ENCODE measurements around the gene CDC42EP2. TPM values are rescaled to one million over a fixed set of nuclear protein-coding genes. Genes with fewer than 3 reads are reported as not detected.
A peak's percentile ranks its signal among the peaks of the same experiment; 100 is the strongest.

Gene CDC42EP2
- total RNA-seq, 1 donor from 2014 or later: 1.6 TPM

- Mint-ChIP-seq H3K27me3 (ENCODE audit: insufficient read depth) (no peaks in the 10 kb centered on the region), H3K9me3 (no peaks in the 10 kb centered on the region), H3K36me3 (ENCODE audit: low read depth) (peaks cover 49% of the 10 kb centered on the region), H3K4me3 (no peak overlapping the region), H3K4me1 (ENCODE audit: low read depth) (no peaks in the 10 kb centered on the region), H3K27ac (no peak overlapping the region)
- intact Hi-C loops (cut with micrococcal nuclease): no loop called here
- DNase-seq (ENCODE audit: low spot score): no peak
These were observed 25.7 kb upstream of the CDC42EP2 start for GRCh38 chr11:65288706-65289536.

DNA sequence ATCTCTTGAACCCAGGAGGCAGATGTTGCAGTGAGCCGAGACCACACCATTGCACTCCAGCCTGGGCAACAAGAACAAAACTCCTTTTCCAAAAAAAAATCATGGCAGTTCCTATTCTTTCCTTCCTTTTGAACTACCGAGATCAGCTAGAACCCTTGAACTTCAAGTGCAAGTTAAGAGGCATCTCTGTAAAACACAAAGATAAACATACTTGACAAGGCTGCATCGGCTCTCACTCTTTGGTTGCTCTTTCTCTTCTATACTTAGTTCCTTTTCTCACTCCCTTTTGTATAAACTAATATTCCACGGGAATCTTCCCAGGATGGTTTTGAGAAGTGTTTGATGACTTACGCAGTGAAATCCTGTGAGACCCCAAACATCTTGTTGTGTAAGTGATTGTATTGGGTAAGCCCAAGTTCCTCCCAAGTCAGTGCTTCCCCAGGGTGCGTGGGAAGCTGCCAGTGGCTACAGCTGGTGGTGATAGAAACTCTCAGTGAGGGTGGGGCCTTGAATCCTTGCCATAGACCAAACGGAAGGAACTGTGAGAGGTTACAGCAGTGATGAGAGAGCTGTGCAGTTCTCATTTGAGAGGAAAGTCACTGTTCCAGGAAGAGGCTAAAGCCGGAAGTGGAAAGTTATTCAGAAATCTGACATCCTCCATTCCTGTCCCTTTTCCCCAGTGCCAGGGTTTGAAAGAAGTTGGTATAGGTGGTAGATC lies 24.1 kb upstream of the CDC42EP2 start:
- Mint-ChIP-seq H3K27me3 (ENCODE audit: insufficient read depth) (no peaks in the 10 kb centered on the region), H3K9me3 (no peaks in the 10 kb centered on the region), H3K4me3 (no peak overlapping the region), H3K36me3 (ENCODE audit: low read depth) (peaks cover 55% of the 10 kb centered on the region), H3K4me1 (ENCODE audit: low read depth) (no peaks in the 10 kb centered on the region), H3K27ac (peak overlapping the region; percentile 12)
- intact Hi-C loops (cut with micrococcal nuclease): no loop called here
- DNase-seq (ENCODE audit: low spot score): no peak

GRCh38 chr11:65291613-65292012 lies 23.1 kb upstream of the CDC42EP2 start:
- H3K4me3 Mint-ChIP-seq: no peak overlapping the region
- peaks cover 61% of the 10 kb centered on the region for H3K36me3 Mint-ChIP-seq (ENCODE audit: low read depth)
- H3K4me1 Mint-ChIP-seq (ENCODE audit: low read depth): no peaks in the 10 kb centered on the region
- H3K27ac Mint-ChIP-seq: peak overlapping the region; percentile 1
- DNase-seq (ENCODE audit: low spot score): no peak
- intact Hi-C loops (cut with micrococcal nuclease): no loop called here
- H3K9me3 Mint-ChIP-seq: no peaks in the 10 kb centered on the region
- no peaks in the 10 kb centered on the region for H3K27me3 Mint-ChIP-seq (ENCODE audit: insufficient read depth)

- Mint-ChIP-seq H3K27ac (no peak overlapping the region), H3K36me3 (ENCODE audit: low read depth) (peaks cover 52% of the 10 kb centered on the region), H3K9me3 (no peaks in the 10 kb centered on the region), H3K4me3 (no peak overlapping the region), H3K4me1 (ENCODE audit: low read depth) (no peaks in the 10 kb centered on the region), H3K27me3 (ENCODE audit: insufficient read depth) (no peaks in the 10 kb centered on the region)
- intact Hi-C loops (cut with micrococcal nuclease): no loop called here
- no peak for DNase-seq (ENCODE audit: low spot score)
These were observed 21.8 kb upstream of the CDC42EP2 start for GRCh38 chr11:65292890-65293289.

DNA sequence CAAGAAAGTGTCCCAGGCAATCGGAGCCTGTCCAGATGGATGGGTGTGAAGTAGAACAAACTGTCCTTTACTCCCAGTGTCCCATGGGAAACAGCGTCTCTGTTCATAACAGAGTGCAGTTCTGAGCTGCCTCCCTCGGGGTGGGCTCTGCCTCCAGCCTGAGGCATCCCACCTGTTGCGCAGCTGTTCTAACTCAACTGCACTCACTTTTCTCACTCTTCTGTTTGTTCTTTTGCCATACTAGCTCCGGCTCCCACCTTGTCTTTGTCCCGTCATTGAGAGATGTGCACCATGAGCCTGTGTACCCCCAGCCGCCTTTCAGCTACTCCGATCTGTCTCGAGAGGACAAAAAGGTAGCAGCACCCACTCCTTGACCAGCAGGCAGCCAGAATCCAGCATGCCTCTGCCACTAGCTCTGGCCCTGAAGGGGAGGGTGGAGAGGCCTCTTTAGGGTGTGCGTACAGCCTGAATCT lies 20.7 kb upstream of the CDC42EP2 start:
- Mint-ChIP-seq H3K27me3 (ENCODE audit: insufficient read depth) (no peaks in the 10 kb centered on the region), H3K36me3 (ENCODE audit: low read depth) (peaks cover 52% of the 10 kb centered on the region)

DNA sequence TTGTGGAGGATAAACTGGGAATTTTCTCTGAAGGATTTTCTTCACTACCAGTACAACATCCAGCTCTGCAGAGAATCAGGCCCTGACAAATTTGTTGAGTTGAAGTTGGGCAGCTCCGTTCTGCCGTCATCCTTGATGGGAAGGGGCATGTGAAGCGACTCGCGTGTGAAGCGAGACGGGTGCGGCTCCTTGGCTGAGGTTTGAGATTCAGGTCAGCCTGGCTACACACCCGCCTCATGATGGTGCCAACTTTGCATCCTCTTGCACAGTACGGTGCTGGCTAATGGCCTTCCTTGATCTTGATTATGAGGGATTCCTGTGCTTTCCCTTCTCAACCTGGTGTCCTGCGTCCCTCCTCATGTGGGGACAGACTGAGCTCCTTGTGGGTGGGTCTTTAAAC lies 19.7 kb upstream of the CDC42EP2 start:
- Mint-ChIP-seq H3K36me3 (ENCODE audit: low read depth) (peaks cover 48% of the 10 kb centered on the region), H3K27me3 (ENCODE audit: insufficient read depth) (no peaks in the 10 kb centered on the region), H3K27ac (no peak overlapping the region), H3K4me3 (no peak overlapping the region), H3K9me3 (no peaks in the 10 kb centered on the region), H3K4me1 (ENCODE audit: low read depth) (no peaks in the 10 kb centered on the region)
- no peak for DNase-seq (ENCODE audit: low spot score)
- intact Hi-C loops (cut with micrococcal nuclease): no loop called here

More for the DNA sequence above, 20.7 kb upstream of the CDC42EP2 start:
- intact Hi-C loops (cut with micrococcal nuclease): no loop called here
- Mint-ChIP-seq H3K27ac (no peak overlapping the region), H3K4me1 (ENCODE audit: low read depth) (no peaks in the 10 kb centered on the region), H3K4me3 (no peak overlapping the region), H3K9me3 (no peaks in the 10 kb centered on the region)
- DNase-seq (ENCODE audit: low spot score): no peak

- no peaks in the 10 kb centered on the region for H3K27me3 Mint-ChIP-seq (ENCODE audit: insufficient read depth)
- no peaks in the 10 kb centered on the region for H3K4me1 Mint-ChIP-seq (ENCODE audit: low read depth)
- no peak overlapping the region for H3K27ac Mint-ChIP-seq
- intact Hi-C loops (cut with micrococcal nuclease): no loop called here
- no peak for DNase-seq (ENCODE audit: low spot score)
- H3K9me3 Mint-ChIP-seq: no peaks in the 10 kb centered on the region
- peaks cover 44% of the 10 kb centered on the region for H3K36me3 Mint-ChIP-seq (ENCODE audit: low read depth)
- H3K4me3 Mint-ChIP-seq: no peak overlapping the region
These were observed 18.9 kb upstream of the CDC42EP2 start for GRCh38 chr11:65295571-65296341.

- H3K9me3 Mint-ChIP-seq: no peaks in the 10 kb centered on the region
- H3K36me3 Mint-ChIP-seq (ENCODE audit: low read depth): peaks cover 34% of the 10 kb centered on the region
These were observed 17.5 kb upstream of the CDC42EP2 start for GRCh38 chr11:65297026-65297672.

GRCh38 chr11:65298131-65298535 lies 16.5 kb upstream of the CDC42EP2 start:
- H3K4me1 Mint-ChIP-seq (ENCODE audit: low read depth): no peaks in the 10 kb centered on the region
- H3K27me3 Mint-ChIP-seq (ENCODE audit: insufficient read depth): no peaks in the 10 kb centered on the region
- intact Hi-C loops (cut with micrococcal nuclease): no loop called here
- H3K36me3 Mint-ChIP-seq (ENCODE audit: low read depth): peaks cover 27% of the 10 kb centered on the region
- H3K27ac Mint-ChIP-seq: no peak overlapping the region
- H3K4me3 Mint-ChIP-seq: no peak overlapping the region
- DNase-seq (ENCODE audit: low spot score): no peak
- no peaks in the 10 kb centered on the region for H3K9me3 Mint-ChIP-seq

More at GRCh38 chr11:65297026-65297672, 17.5 kb upstream of the CDC42EP2 start:
- Mint-ChIP-seq H3K4me1 (ENCODE audit: low read depth) (no peaks in the 10 kb centered on the region), H3K27me3 (ENCODE audit: insufficient read depth) (no peaks in the 10 kb centered on the region), H3K27ac (no peak overlapping the region), H3K4me3 (no peak overlapping the region)
- intact Hi-C loops (cut with micrococcal nuclease): no loop called here
- DNase-seq (ENCODE audit: low spot score): no peak

DNA sequence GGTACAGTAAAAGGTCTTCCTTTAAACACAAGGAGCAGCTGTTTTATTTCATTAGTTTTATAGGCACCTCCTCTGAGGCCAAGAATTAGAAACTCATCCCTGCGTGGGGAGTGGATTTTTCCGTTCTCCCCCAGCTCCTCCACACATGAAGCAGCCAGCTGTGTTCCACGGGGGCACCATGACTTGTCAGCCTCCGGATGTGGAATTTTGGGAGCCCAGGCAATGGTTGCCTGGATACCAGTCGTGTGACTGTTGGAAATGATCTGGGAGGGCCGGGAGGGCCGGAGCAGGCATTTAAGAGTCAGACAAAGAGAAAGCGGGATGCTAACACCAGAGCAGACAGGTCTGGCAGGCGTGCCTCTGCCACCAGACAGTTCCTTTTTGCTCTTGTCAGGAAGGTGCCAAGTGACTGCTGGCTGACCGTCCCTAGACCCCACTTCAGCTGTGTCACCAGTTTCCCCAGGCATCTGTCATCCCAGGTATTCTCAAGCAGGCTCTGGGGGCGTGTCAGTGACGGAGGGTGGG lies 15.9 kb upstream of the CDC42EP2 start:
- DNase-seq (ENCODE audit: low spot score): no peak
- Mint-ChIP-seq H3K36me3 (ENCODE audit: low read depth) (peaks cover 23% of the 10 kb centered on the region), H3K9me3 (no peaks in the 10 kb centered on the region), H3K27ac (no peak overlapping the region), H3K4me1 (ENCODE audit: low read depth) (no peaks in the 10 kb centered on the region), H3K4me3 (no peak overlapping the region), H3K27me3 (ENCODE audit: insufficient read depth) (no peaks in the 10 kb centered on the region)
- intact Hi-C loops (cut with micrococcal nuclease): no loop called here

GRCh38 chr11:65300621-65301275 lies 13.9 kb upstream of the CDC42EP2 start:
- no peaks in the 10 kb centered on the region for H3K9me3 Mint-ChIP-seq
- no peak overlapping the region for H3K4me3 Mint-ChIP-seq
- intact Hi-C loops (cut with micrococcal nuclease): no loop called here
- DNase-seq (ENCODE audit: low spot score): no peak
- no peak overlapping the region for H3K27ac Mint-ChIP-seq
- H3K36me3 Mint-ChIP-seq (ENCODE audit: low read depth): peaks cover 14% of the 10 kb centered on the region
- no peaks in the 10 kb centered on the region for H3K4me1 Mint-ChIP-seq (ENCODE audit: low read depth)
- H3K27me3 Mint-ChIP-seq (ENCODE audit: insufficient read depth): no peaks in the 10 kb centered on the region
